Hematopoietic multipotent progenitor cell (in vitro differentiated cells): ENCODE results near the gene HAX1. TPM values are rescaled to one million over a fixed set of nuclear protein-coding genes. Genes with fewer than 3 reads are reported as not detected.

Source experiments
- DNase-seq, 3 donors: peaks; one replicate each; pipeline ENCODE4 v3.0.0-alpha.2; 2011 to 2015; ENCODE audit warnings: low read depth in 2 of 3, low spot score in 2 of 3
- small RNA-seq: library from RNA; depleted of rRNA; stranded (forward); fragments of <200 nt; gene quantifications from one replicate; pipeline ENCODE3, GENCODE V24; 2012
- total RNA-seq: library from RNA; depleted of rRNA; stranded (reverse); fragments of >200 nt; gene quantifications from one replicate; pipeline ENCODE4 v1.2.3, GENCODE V29; 2012

The HAX1 gene
- total RNA-seq, 1 donor = 39.0 TPM

DNA sequence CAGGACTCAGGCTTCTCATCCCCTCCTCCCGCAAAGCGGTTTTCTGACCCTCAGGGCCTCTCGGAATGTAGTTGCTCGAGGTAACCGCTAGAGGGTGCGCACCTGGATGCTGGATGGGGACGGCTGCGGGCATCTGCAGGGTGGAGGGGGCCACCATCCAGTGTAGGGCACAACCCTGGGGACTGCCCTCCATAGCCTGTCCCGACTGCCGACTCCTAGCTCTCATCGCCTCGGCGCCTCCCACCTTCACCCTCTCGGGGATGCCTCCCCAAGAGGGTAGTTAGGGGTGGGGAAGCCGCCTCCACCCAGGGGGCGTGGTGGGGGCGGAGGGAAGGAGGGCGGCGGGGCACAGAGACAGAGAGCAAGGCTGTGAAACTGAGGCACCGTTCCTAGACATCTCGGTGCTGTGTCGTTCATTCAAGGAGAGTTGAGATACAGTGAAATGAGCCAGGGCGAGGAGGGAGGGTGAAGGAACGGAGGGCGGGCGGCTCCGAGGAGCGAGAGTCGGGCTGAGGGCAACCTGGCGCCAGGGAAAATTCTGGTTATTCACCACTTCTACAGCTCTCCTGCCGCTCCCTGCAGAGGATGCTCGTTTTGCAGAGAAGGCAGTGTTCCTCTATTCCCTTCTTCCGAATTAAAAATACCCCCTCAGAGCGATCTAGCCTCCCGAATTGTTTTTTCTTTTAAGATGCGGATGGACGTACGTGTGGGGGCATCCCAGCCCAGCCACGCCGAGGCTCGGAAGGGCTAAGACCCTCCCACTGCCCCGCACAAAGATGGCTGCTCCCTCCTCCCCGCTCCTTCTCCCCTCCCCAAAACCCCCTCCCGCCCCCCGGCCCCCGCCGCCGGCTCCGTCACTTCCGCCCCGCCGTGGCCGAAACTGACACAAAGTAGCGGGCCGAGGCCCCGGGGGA, 52.5 kb downstream of the HAX1 start, which contains the start of gene ATP8B2:
Gene ATP8B2 (plus strand): TSS at position 857 of the 914 bp plus-strand sequence. CDS start 2,617 bp downstream, outside the sequence.
- peak; percentile 60 to 90 (median 86) for DNase-seq

Small RNA genes within 50 kb of the gene (small RNA-seq; reads per million reads assigned to genes)
- gene RF00273 = not detected
- gene RNU6-121P = not detected
- not detected for gene RNU6-239P
- not detected for gene SNORA58B

Other genes starting within 250 kb of the HAX1 start
- under 0.01 TPM for gene NUP210L, start 117.6 kb upstream of the HAX1 start, total RNA-seq
- gene TPM3, start 80.5 kb upstream of the HAX1 start, total RNA-seq = 314 TPM
- gene CFAP141, start 66.3 kb upstream of the HAX1 start, total RNA-seq = not detected
- 83.2 TPM for gene UBAP2L, start 51.7 kb upstream of the HAX1 start, total RNA-seq
- gene AQP10, start 48.5 kb downstream of the HAX1 start, total RNA-seq = 0.54 TPM
- 154 TPM for gene ATP8B2, start 52.9 kb downstream of the HAX1 start, total RNA-seq
- 110 TPM for gene IL6R, start 132.7 kb downstream of the HAX1 start, total RNA-seq
- gene TDRD10, start 229.6 kb downstream of the HAX1 start, total RNA-seq = 0.27 TPM
- gene SHE, start 229.8 kb downstream of the HAX1 start, total RNA-seq = 0.27 TPM